SK-N-SH (cell line): ENCODE measurements around the gene LPCAT2. TPM values are rescaled to one million over a fixed set of nuclear protein-coding genes. Genes with fewer than 3 reads are reported as not detected.

ENCODE experiments used
- CTCF ChIA-PET: fragments of 300-600, 350-600 bp; formaldehyde crosslinking; extraction: SDS; loops from one replicate; lab custom pipeline; 2021; lab: Yijun Ruan, JAX
- POLR2A ChIA-PET: fragments of 350-600 bp; sonication (Branson Sonifier 250); formaldehyde crosslinking; extraction: SDS; loops from one replicate; lab custom pipeline; 2020; ENCODE audit warnings: antibody characterized with exemption, inconsistent platforms; lab: Yijun Ruan, JAX
- DNase-seq: peaks from one replicate; pipeline ENCODE4 v3.0.0; 2012
- H2AFZ ChIP-seq: fragments of 200-600 bp; sonication (generic); 2 replicates; pipeline ENCODE4 v1.8.1; 2016; ENCODE audit warnings: antibody characterized with exemption, mild to moderate bottlenecking, low read depth
- H3F3A ChIP-seq: fragments of 200-600 bp; sonication (generic); replicated peaks from 2 replicates; pipeline ENCODE3; 2016; ENCODE audit warnings: antibody characterized with exemption, mild to moderate bottlenecking; ENCODE audit not compliant: insufficient read depth
- H3K27ac ChIP-seq, 2 experiments: fragments of 200-500 bp in 1 of 2; fragments of 200-600 bp in 1 of 2; sonication (Bioruptor generic) in 1 of 2; sonication (generic), shearing (Covaris generic) in 1 of 2; 2 replicates each; pipeline versions ENCODE4 v1.5.1 to v1.6.1; 2014 to 2016; ENCODE audit warnings: low read depth in 2 of 2, inconsistent platforms in 1 of 2, low read length in 1 of 2, mild to moderate bottlenecking in 1 of 2, mixed read lengths in 1 of 2
- H3K27me3 ChIP-seq: fragments of 200-600 bp; sonication (generic), shearing (Covaris generic); 2 replicates; pipeline ENCODE4 v1.6.1; 2016; ENCODE audit warnings: mixed run types; ENCODE audit not compliant: insufficient read depth
- H3K36me3 ChIP-seq, 2 experiments: fragments of 200-500 bp in 1 of 2; fragments of 200-600 bp in 1 of 2; sonication (Bioruptor generic) in 1 of 2; sonication (generic) in 1 of 2; replicated peaks in 1 of 2; 2 replicates each; pipeline versions ENCODE3 to v1.5.1; 2014 to 2016; ENCODE audit warnings: low read length in 1 of 2, mild to moderate bottlenecking in 1 of 2; ENCODE audit not compliant: insufficient read depth in 2 of 2, control insufficient read depth in 1 of 2
- H3K4me1 ChIP-seq, 2 experiments: fragments of 200-500 bp in 1 of 2; fragments of 200-600 bp in 1 of 2; sonication (Bioruptor generic) in 1 of 2; sonication (generic), shearing (Covaris generic) in 1 of 2; 2 replicates each; pipeline versions ENCODE4 v1.5.1 to v1.6.1; 2014 to 2016; ENCODE audit warnings: low read depth in 1 of 2, low read length in 1 of 2, mixed run types in 1 of 2; ENCODE audit not compliant: insufficient read depth in 2 of 2, control insufficient read depth in 1 of 2
- H3K4me2 ChIP-seq: fragments of 200-600 bp; sonication (generic), shearing (Covaris generic); 2 replicates; pipeline ENCODE4 v1.6.1; 2017; ENCODE audit warnings: mixed run types
- H3K4me3 ChIP-seq, 2 experiments: fragments of 200-500 bp in 1 of 2; fragments of 200-600 bp in 1 of 2; sonication (Bioruptor generic) in 1 of 2; sonication (generic), shearing (Covaris generic) in 1 of 2; 2 replicates each; pipeline versions ENCODE4 v1.5.1 to v1.8.1; 2014 to 2016; ENCODE audit warnings: low read depth in 2 of 2, inconsistent platforms in 1 of 2, low read length in 1 of 2, mild to moderate bottlenecking in 1 of 2, mixed read lengths in 1 of 2, moderate library complexity in 1 of 2
- H3K79me2 ChIP-seq: fragments of 200-600 bp; sonication (generic); 2 replicates; pipeline ENCODE4 v1.8.1; 2017; ENCODE audit warnings: mild to moderate bottlenecking; ENCODE audit not compliant: insufficient read depth
- H3K9ac ChIP-seq: fragments of 200-600 bp; sonication (generic); 2 replicates; pipeline ENCODE4 v1.6.1; 2017; ENCODE audit warnings: mixed run types
- H3K9me2 ChIP-seq: fragments of 200-600 bp; sonication (generic); 2 replicates; pipeline ENCODE4 v1.6.1; 2017; ENCODE audit warnings: mixed run types
- H3K9me3 ChIP-seq: fragments of 200-600 bp; sonication (generic); 2 replicates; pipeline ENCODE4 v1.6.1; 2017; ENCODE audit warnings: mixed run types, mild to moderate bottlenecking, moderate library complexity
- H4K20me1 ChIP-seq: fragments of 200-600 bp; sonication (generic); 2 replicates; pipeline ENCODE4 v1.6.1; 2017; ENCODE audit warnings: mild to moderate bottlenecking, mixed run types; ENCODE audit not compliant: insufficient read depth
- ELF1 ChIP-seq: IDR thresholded peaks from 2 replicates; pipeline ENCODE4 v1.4.0; 2012
- FOXJ3 ChIP-seq: sonication (generic); formaldehyde crosslinking; IDR thresholded peaks from 2 replicates; pipeline ENCODE4 v1.5.1; 2020; ENCODE audit warnings: mild to moderate bottlenecking, missing genetic modification reagents
- MAX ChIP-seq: IDR thresholded peaks from 2 replicates; pipeline ENCODE4 v1.4.0; 2012; ENCODE audit warnings: low read depth
- MEF2A ChIP-seq: IDR thresholded peaks from 2 replicates; pipeline ENCODE4 v1.4.0; 2012; ENCODE audit warnings: low read depth, borderline replicate concordance
- RAD21 ChIP-seq: IDR thresholded peaks from 2 replicates; pipeline ENCODE4 v1.6.1; 2012; ENCODE audit warnings: mild to moderate bottlenecking, low read length
- RFX5 ChIP-seq: IDR thresholded peaks from 2 replicates; pipeline ENCODE4 v1.6.1; 2012; ENCODE audit warnings: mild to moderate bottlenecking, improper control_type of control experiment, low read length
- TAF1 ChIP-seq: IDR thresholded peaks from 2 replicates; pipeline ENCODE4 v1.6.1; 2012; ENCODE audit warnings: low read depth, mild to moderate bottlenecking, low read length, moderate library complexity, borderline replicate concordance
- WGBS: methylation state at CpG from one replicate; pipeline ENCODE4 v1.1.6; 2017; ENCODE audit warnings: low lambda C conversion rate; 5-methylcytosine and 5-hydroxymethylcytosine counted together
- polyA plus RNA-seq, 3 experiments: library from polyadenylated mRNA; depleted of rRNA; stranded (reverse); fragments of >200 nt; gene quantifications; 2 replicates each; pipeline ENCODE4 v1.2.3, GENCODE V29; 2012
- TF ChIP-seq, protein P1 (sequence below): fragments of 150-350 bp; IDR thresholded peaks from 2 replicates; pipeline ENCODE4 v1.6.1; 2016; ENCODE audit warnings: mild to moderate bottlenecking, low read depth, low read length

The LPCAT2 gene
- polyA plus RNA-seq, 1 of the 3 experiments (the other 2 are of a cell fraction): 9.1 TPM

- H3K4me3 ChIP-seq: no peak overlapping the region
- H3K36me3 ChIP-seq: peaks cover 43 to 50% of the 10 kb centered on the region in 2 experiments
- H4K20me1 ChIP-seq: no peaks in the 10 kb centered on the region
- CTCF ChIA-PET: no interaction called here
- POLR2A ChIA-PET: no interaction called here
- no peak overlapping the region for H2AFZ ChIP-seq
- no peak overlapping the region for H3K4me2 ChIP-seq
- H3K9me3 ChIP-seq: no peaks in the 10 kb centered on the region
- peaks cover 8% of the 10 kb centered on the region for H3F3A ChIP-seq
- WGBS: 86% methylated on average over 5 of the region's 5 CpGs
- no peaks in the 10 kb centered on the region for H3K27me3 ChIP-seq
- H3K9ac ChIP-seq: no peak overlapping the region
- no peak for DNase-seq
- no peaks in the 10 kb centered on the region for H3K79me2 ChIP-seq
- TF ChIP-seq MAX: no peak
- no peak for TF ChIP-seq ELF1
- TF ChIP-seq RAD21: no peak
- no peak for TF ChIP-seq RFX5
- no peak for TF ChIP-seq TAF1
- TF ChIP-seq FOXJ3 (CRISPR knock-in tag): no peak
- peaks cover 0 to 4% of the 10 kb centered on the region in 2 experiments; a peak in 2 of 4 replicates for H3K4me1 ChIP-seq
- no peak overlapping the region for H3K27ac ChIP-seq
- H3K9me2 ChIP-seq: no peaks in the 10 kb centered on the region
Observed at GRCh38 chr16:55570159-55570558, 61.3 kb downstream of the LPCAT2 start.

DNA sequence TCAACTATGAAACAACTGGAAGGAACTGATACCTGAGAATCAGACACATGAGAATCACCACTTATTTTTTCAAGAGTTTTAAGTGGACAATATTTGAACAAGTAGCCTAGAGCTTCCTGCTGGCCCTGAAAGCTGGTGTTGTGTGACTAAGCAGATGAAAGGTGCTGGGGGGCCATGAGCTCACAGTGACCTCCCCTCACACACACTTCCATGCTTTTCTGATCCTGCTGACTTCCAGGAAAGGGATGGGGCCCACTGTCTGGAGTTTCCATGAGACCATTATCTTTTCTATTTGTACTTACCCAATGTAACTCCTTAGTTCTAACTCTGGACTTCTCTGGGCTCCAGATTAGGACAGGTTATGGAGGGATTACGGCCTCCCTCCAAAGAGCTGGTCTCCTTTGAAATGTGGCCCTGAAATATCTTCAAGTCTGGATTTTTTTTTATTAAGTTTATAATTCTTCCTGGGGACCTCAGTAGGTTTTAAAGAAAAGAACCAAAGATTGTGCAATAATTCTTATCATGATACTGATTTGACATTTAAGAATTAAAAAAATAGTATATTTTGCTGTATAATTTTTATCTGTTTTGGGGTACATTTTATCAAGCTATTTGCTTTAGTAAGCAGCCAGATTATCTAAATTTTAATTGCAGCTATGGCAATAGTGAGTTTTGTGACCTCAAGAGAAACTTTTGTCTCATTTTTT lies 62.5 kb downstream of the LPCAT2 start:
- H4K20me1 ChIP-seq: no peaks in the 10 kb centered on the region
- H3K27ac ChIP-seq: no peak overlapping the region
- no peak for DNase-seq
- no peak overlapping the region for H2AFZ ChIP-seq
- POLR2A ChIA-PET: no interaction called here
- CTCF ChIA-PET: interaction anchor here (0.8 to 1.6 kb wide), 2 partner anchors 15 to 106 kb away, joined by 3 to 6 read pairs; no protein-coding TSS in a partner anchor
- H3K36me3 ChIP-seq: peaks cover 49 to 51% of the 10 kb centered on the region in 2 experiments
- TF ChIP-seq ELF1: no peak
- TF ChIP-seq TAF1: no peak
- no peak overlapping the region for H3K9ac ChIP-seq
- no peaks in the 10 kb centered on the region for H3K9me3 ChIP-seq
- H3K4me2 ChIP-seq: no peak overlapping the region
- peaks cover 8% of the 10 kb centered on the region for H3F3A ChIP-seq
- H3K4me3 ChIP-seq: no peak overlapping the region
- H3K27me3 ChIP-seq: no peaks in the 10 kb centered on the region
- peaks cover 0 to 4% of the 10 kb centered on the region in 2 experiments; a peak in 2 of 4 replicates for H3K4me1 ChIP-seq
- H3K9me2 ChIP-seq: no peaks in the 10 kb centered on the region
- WGBS: 83% methylated on average over 1 of the region's 1 CpG
- H3K79me2 ChIP-seq: no peaks in the 10 kb centered on the region

GRCh38 chr16:55572439-55572838 lies 63.6 kb downstream of the LPCAT2 start:
- Histone ChIP-seq H3K79me2 (no peaks in the 10 kb centered on the region), H3K36me3 (peaks cover 49 to 53% of the 10 kb centered on the region in 2 experiments), H3K4me1 (peaks cover 0 to 2% of the 10 kb centered on the region in 2 experiments; a peak in 2 of 4 replicates), H3K4me3 (no peak overlapping the region), H3K9me3 (no peaks in the 10 kb centered on the region), H2AFZ (no peak overlapping the region), H3F3A (peaks cover 8% of the 10 kb centered on the region), H3K9me2 (no peaks in the 10 kb centered on the region), H3K4me2 (no peak overlapping the region)
- no peak for TF ChIP-seq MEF2A
- TF ChIP-seq TAF1: no peak
- TF ChIP-seq, protein P1, sequence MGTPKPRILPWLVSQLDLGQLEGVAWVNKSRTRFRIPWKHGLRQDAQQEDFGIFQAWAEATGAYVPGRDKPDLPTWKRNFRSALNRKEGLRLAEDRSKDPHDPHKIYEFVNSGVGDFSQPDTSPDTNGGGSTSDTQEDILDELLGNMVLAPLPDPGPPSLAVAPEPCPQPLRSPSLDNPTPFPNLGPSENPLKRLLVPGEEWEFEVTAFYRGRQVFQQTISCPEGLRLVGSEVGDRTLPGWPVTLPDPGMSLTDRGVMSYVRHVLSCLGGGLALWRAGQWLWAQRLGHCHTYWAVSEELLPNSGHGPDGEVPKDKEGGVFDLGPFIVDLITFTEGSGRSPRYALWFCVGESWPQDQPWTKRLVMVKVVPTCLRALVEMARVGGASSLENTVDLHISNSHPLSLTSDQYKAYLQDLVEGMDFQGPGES: no peak
- TF ChIP-seq, all 33 proteins: peak for 0
- DNase-seq: no peak
- no peak overlapping the region for H3K9ac ChIP-seq
- no peak overlapping the region for H3K27ac ChIP-seq
- 87% methylated on average over 4 of the region's 4 CpGs for WGBS
- no peaks in the 10 kb centered on the region for H3K27me3 ChIP-seq
- POLR2A ChIA-PET: no interaction called here
- no peaks in the 10 kb centered on the region for H4K20me1 ChIP-seq
- CTCF ChIA-PET: interaction anchor here (1.0 to 1.6 kb wide), 3 partner anchors 71 to 107 kb away, joined by 3 to 6 read pairs (median 6); no protein-coding TSS in a partner anchor
